Activated CD4-positive, alpha-beta T cell treated with anti-CD3 and anti-CD28 coated beads, Interleukin-2, amount 50 U/mL, for 1 hour (primary cell): Measurements from ENCODE around the gene GPC2.
"Not testable (repeated sequence)": the region's sequence is repeated elsewhere in the genome, so short reads cannot be mapped to it uniquely, and the experiment has no call there.

Experiments
- DNase-seq: peaks from one replicate; pipeline ENCODE4 v3.0.0-alpha.2; 2020

The GPC2 gene

DNA sequence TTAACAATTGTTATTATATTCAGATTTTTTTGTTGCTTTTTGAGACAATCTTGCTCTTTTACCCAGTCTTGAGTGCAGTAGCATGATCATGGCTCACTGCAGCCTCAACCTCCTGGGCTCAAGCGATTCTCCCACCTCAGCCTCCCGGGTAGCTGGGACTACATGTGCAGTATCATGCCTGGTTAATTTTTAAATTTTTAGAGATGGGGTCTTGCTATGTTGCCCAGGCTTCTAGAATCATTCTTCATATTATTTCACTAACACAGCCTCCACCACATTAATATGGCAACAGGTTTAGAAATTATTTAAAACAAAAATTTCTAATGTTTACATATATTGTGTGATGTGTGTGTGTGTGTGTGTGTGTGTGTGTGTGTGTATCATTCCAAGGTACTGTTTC lies 29.9 kb downstream of the GPC2 start:
- DNase-seq = no peak

- DNase-seq = not testable (repeated sequence)
These were observed 30.8 kb downstream of the GPC2 start for GRCh38 chr7:100146350-100146749.

- no peak for DNase-seq
These were observed 34.7 kb downstream of the GPC2 start for GRCh38 chr7:100142461-100142860.

DNA sequence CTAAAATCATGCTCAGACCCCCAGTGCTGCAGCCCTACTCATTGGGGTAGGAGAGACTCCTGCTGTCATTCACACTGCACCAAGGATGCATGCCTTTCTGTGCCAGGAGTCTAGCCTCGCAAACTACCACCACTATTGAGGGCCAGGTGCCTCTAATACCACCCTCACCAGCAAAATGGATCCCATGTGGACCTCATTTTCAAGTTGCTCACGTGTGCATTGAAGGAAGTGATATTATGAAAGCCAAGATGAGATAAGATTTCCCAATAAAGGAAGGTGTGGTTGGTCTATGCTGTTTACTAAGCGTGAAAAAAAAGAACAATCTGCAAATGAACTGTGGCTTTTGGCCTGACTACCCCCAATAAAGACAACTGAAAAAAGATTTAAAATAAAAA lies 35.6 kb downstream of the GPC2 start:
- DNase-seq = no peak

GRCh38 chr7:100137851-100138760 lies 39.1 kb downstream of the GPC2 start:
- no peak for DNase-seq

- DNase-seq = peak; percentile 63
These were observed 44.5 kb downstream of the GPC2 start for GRCh38 chr7:100132697-100133151.

GRCh38 chr7:100132126-100132525 lies 45.1 kb downstream of the GPC2 start:
- DNase-seq = no peak

DNA sequence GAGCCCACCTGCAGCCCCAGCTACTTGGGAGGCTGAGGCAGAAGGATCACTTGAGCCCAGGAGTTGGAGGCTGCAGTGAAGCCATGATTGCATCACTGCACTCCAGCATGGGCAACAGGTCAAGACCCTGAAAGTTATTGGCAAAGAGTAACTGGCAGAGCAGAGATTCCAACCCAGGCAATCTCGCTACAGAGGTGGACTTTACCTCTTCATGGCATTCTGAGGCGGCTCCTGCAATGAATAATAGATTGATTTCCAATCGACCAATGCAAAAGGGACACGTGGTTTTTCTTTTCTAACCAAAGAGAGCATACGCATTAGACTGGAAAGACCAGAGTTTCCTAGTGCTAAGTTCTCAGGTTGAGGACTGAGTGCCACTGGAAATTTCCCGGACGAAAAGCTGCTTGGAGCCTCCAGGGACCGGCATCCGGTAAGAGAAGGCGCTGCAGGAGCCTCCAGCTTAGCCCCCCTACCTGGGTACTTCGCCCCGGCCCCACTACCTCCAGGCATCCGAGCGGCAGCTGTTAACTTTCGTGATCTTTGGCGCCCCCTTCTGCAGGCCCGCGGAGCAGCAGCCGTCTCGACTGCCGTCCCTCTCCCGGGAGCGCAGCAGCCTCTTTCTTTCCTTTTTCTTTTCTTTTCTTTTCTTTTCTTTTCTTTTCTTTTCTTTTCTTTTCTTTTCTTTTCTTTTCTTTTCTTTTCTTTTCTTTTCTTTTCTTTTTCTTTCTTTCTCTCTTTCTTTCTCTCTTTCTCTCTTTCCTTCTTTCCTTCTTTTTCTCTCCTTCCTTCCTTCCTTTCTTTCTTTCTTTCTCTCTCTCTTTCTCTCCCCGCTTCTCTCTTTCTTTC lies 46.4 kb downstream of the GPC2 start:
- peak; percentile 87 for DNase-seq

- DNase-seq = not testable (repeated sequence)
These were observed 47.0 kb downstream of the GPC2 start for GRCh38 chr7:100130220-100130607.

DNA sequence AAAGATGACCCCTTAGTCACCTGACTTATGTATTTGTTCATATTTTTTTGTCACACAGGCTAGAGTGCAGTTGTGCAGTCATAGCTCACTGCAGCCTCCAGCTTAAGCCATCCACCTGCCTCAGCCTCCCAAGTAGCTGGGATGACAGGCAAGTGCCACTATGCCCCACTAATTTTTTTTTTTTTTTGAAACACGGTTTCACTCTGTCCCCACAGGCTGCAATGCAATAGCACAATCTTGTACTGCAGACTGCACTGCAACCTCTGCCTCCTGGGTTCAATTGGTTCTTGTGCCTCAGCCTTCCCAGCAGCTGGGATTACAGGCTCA lies 48.6 kb downstream of the GPC2 start:
- DNase-seq = no peak

DNA sequence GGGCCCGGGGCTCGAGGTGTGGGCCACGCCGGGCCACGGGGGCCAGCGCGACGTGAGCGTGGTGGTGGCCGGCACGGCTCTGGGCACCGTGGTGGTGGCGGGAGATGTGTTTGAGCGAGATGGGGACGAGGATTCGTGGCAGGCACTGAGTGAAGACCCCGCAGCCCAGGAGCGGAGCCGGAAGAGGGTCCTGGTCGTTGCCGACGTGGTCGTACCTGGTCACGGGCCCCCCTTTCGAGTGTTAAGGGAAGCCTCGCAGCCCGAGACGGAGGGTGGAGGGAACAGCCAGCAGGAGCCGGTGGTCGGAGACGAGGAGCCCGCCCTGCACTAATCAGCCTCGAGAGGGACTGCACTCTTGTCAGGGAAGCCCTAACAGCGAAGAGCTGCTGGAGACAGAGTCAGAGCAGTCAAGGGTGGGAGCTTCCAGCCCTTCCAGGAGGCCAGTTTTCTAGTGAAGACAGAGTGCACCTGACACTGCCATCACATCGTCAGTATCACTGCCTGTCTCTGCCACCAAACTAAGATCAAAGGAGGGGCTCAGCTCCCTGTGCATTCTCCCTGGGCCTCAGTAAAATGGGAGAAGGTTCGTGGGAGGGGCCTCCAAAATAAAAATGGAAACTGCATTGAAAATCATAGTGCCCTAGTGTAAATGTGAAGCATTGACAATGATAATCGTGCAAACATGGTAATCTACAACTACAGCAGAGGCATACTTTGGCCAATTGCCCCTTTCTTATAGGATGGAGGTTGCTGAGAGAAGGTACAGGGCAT lies 49.1 kb downstream of the GPC2 start:
- DNase-seq = peak; percentile 22

DNA sequence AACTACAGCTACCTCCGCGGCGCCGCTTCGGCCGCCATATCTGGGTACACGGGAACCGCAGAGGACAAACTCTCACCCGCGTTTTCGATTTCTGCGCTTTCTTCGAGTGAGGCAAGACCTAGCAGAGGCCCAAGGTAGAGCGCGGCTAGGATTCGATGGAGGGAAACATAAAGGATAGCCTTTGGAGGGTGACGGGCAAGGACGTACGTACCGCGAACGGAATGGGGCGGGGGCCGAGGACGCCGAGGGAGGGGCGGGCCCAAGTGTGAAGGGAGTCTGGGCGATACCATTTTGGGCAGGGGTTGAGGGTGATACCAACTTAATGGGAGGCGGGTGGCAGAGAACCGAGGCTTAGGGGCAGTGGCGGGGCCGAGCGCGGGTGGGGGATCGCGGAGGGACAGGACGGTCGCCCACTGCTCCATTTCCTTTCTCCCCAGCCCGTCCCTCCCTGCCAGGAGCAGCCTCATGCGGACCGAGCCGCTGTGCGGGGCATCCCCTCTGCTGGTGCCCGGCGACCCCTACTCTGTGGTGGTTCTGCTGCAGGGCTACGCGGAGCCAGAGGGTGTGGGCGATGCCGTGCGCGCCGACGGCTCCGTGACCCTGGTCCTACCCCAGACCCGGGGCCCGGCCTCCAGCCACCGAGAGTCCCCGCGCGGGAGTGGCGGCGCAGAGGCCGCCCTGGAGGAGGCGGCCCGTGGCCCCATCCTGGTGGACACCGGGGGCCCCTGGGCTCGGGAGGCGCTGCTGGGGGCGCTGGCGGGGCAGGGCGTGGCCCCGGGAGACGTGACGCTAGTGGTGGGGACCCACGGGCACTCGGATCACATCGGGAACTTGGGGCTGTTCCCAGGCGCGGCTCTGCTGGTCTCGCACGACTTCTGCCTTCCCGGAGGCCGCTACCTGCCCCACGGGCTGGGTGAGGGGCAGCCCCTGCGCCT lies 50.0 kb downstream of the GPC2 start, which contains the start of gene MBLAC1:
TSS of gene MBLAC1 (plus strand) at position 37 of the 935 bp plus-strand sequence. CDS start at position 466, 429 bp downstream.
- DNase-seq = peak; percentile 92

DNA sequence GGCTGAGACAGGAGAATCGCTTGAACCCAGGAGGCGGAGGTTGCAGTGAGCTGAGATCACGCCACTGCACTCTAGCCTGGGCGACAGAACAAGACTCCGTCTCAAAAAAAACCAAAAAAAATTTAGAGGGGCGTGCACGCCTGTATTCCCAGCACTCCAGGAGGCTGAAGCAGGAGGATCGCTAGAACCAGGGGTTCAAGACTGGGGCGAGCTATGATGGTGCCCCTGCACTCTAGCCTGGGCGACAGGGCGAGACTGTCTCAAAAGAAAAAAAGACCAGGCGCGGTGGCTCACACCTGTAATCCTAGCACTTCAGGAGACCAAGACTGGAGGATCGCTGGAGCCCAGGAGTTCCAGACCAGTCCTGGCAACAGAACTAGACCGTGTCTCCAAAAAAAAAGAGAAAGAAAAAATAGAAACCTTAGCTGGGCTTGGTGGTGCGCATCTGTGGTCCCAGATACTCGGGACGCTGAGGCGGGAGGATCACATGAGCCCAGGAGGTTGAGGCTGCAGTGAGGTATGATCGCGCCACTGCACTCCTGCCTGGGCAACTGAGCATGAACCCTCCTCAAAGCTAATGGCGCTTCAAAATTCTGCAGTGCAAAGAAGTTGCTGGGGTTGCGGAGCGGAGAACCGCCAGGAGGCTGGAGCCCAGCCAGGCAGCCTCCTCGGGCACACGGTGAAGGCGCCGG lies 50.8 kb downstream of the GPC2 start:
- DNase-seq = no peak

DNA sequence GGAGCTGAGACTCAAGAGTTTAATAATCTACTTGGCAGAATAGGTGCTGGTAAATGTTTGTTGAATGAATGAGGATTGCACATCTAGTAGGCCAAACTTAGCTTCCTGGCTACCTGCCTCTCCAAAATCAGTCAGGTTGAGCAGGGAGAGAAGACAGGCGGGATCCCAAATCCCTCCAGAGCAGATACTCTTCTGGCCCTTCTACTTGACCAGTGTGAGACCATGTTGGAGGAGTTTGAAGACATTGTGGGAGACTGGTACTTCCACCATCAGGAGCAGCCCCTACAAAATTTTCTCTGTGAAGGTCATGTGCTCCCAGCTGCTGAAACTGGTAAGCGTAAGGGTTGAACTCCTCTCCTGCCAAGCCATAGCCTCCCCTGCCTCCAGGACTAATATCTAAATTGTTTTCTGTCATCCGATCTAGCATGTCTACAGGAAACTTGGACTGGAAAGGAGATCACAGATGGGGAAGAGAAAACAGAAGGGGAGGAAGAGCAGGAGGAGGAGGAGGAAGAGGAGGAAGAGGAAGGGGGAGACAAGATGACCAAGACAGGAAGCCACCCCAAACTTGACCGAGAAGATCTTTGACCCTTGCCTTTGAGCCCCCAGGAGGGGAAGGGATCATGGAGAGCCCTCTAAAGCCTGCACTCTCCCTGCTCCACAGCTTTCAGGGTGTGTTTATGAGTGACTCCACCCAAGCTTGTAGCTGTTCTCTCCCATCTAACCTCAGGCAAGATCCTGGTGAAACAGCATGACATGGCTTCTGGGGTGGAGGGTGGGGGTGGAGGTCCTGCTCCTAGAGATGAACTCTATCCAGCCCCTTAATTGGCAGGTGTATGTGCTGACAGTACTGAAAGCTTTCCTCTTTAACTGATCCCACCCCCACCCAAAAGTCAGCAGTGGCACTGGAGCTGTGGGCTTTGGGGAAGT lies 52.6 kb downstream of the GPC2 start:
- DNase-seq = no peak

DNA sequence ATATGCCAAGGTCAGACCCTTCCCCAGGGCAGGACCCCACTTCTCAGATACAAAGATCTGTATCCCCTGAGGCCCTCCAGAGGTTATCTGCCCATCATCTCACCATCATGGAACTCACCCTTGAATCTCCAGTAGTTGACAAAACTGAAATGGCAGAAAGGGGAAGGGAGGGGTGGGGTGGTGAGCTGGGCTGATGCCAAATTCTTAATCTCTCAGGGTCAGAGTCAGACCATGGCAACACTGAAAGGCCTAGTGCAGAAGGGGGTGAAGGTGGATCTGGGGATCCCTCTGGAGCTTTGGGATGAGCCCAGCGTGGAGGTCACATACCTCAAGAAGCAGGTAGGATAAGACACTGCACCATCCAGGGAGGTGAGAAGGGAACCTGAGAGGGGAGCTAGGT lies 54.6 kb downstream of the GPC2 start:
- DNase-seq = no peak

- no peak for DNase-seq
These were observed 55.1 kb downstream of the GPC2 start for GRCh38 chr7:100122067-100122466.

GRCh38 chr7:100120733-100121036 lies 56.5 kb downstream of the GPC2 start:
- no peak for DNase-seq

DNA sequence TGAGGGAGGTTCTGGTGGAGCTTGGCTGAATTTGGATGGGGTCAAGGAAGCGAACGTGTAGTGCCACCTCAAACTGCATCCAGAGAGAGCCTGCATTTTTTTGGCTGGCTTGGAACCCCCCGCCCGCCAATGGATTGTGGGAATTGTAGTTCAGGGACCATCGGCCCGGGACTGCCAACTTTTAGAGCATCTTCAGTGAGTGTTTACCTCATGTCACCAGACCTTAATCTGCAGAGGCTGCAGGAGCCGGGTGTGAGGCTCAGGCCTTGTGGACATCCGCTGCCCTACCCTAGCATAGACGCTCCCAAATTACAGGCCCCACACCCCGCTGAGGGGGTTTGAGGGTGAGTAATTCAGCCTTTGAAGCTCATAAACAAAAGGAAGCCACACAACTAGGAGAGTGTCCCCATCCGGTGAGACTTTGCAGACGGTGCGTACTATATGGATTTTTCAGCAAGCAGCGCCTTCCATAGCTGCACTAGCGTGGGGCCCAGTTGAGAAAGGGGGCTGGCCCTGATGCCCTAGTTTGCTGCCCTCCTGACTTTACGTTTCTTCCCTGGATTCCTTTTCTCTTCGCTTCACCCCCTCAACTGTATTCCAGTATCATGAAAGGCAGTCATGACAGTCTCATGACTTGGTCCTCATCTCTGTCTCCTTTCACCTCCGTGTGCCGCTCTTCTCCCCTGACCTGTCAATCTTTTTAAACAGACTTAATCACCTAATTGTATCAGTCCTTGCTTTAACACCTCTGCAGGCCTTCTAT lies 57.0 kb downstream of the GPC2 start:
- peak; percentile 65 for DNase-seq
